HG03095 (cell line): ENCODE measurements around the gene GOLGA6A.
"Not testable (repeated sequence)": the region's sequence is repeated elsewhere in the genome, so short reads cannot be mapped to it uniquely, and the experiment has no call there.

Source experiments
- ATAC-seq: cut with Tn5 transposase; IDR thresholded peaks from one replicate; pipeline ENCODE4 v1.9.1; 2021; ENCODE audit warnings: moderate library complexity; ENCODE audit not compliant: unreplicated experiment

Gene GOLGA6A, protein sequence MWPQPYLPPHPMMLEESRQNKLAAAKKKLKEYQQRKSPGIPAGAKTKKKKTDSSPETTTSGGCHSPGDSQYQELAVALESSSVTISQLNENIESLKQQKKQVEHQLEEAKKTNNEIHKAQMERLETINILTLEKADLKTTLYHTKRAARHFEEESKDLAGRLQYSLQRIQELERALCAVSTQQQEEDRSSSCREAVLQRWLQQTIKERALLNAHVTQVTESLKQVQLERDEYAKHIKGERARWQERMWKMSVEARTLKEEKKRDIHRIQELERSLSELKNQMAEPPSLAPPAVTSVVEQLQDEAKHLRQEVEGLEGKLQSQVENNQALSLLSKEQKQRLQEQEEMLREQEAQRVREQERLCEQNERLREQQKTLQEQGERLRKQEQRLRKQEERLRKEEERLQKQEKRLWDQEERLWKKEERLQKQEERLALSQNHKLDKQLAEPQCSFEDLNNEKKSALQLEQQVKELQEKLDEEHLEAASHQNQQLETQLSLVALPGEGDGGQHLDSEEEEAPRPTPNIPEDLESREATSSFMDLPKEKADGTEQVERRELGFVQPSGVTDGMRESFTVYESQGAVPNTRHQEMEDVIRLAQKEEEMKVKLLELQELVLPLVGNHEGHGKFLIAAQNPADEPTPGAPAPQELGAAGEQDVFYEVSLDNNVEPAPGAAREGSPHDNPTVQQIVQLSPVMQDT

DNA sequence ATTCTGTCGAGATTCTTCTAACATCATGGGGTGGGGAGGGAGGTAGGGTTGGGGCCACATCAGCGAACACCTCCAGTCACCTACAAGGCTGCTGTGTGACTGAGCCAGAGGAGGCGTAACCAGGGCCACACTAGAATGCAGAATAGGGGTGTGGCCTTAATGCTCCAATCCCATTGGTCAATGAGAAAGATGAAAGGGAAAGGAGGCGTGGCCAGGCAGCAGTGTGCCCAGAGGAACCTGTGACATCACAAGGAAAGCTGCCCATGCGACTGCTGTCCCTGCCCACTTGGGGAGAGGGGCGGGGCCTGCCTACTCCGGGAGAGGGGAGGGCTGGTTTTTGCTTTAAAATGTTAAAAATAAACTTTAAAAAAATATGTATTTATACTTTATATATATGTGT is at the start of gene GOLGA6A:
Gene GOLGA6A (minus strand): TSS at position 101 of the 400 bp plus-strand sequence. CDS start 41 bp downstream, at position 60.
- ATAC-seq = not testable (repeated sequence)

DNA sequence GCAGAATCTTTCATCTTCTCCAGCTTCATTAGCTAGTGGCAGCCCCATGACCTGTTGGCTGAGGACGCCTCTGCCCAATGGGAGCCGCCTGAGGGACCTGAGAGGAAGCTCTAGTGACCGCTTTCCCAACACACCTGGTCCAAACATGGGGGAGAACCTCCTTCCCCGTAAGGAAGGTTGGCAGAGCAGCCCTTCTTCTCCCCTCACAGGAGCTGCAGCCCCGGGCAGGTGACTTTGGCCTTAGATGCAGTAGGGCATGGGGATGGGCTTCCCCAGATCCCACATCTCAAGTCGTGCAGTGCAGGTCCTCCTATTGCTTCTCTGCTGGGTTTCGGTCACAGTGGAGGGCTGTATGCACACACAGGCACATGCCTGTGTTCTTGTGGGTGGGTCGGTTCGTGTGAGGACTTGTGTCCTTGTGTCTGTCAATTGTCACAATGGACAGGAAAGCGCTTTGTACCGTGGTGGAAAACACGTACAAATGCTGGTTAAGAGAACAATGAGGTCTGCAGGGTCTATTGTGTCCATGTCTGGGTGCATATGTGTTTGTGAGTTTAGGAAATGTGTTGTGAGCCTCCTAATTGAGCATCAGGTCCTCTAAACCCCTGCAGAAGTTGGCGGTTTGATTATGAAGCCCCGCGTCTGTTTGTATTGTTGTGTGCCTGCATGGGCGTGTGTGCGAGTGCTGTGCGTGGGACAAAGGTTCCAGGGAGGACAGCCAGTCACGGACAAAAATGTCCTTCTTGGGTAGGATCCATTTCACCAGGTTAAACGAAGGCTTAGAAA is 49.5 kb upstream of the GOLGA6A start:
- no peak for ATAC-seq

DNA sequence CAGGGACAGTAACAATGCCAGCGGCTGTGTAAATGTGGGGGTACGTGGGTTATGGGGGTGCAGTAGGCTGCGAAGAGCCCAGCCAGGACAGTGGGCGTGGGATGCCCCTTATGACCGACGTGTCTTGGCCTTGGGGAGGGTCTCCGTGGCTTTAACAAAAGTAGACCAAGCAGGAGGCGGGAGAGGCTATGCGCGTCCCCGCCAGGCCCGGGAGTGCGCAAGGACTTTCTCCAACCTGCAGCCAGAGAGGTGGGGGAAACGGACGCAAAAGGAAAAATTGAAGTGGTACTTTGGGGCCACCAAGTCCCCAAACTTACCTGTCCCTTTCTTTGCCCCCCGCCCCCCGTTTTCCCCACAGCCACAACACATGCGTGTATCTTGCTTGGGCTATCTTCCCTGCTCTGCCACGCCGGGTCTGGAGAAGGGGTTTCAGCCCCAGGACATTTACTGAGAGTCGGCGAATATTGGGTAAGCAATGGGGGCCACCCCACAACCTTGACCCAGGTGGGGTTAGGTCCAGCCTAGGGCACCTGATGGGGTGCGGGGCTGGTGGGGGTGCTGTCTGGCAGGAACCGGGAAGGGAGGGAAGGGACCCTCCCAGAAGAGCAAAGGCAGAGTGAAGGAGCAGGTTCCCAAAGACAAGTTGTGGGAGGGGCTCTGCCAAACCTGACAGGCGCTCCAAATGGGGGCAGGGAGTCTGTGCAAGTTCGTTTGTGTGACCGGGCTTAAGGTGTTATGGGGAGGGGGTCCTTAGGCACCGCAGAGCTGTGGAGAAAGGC is 48.7 kb upstream of the GOLGA6A start:
- ATAC-seq = no peak

DNA sequence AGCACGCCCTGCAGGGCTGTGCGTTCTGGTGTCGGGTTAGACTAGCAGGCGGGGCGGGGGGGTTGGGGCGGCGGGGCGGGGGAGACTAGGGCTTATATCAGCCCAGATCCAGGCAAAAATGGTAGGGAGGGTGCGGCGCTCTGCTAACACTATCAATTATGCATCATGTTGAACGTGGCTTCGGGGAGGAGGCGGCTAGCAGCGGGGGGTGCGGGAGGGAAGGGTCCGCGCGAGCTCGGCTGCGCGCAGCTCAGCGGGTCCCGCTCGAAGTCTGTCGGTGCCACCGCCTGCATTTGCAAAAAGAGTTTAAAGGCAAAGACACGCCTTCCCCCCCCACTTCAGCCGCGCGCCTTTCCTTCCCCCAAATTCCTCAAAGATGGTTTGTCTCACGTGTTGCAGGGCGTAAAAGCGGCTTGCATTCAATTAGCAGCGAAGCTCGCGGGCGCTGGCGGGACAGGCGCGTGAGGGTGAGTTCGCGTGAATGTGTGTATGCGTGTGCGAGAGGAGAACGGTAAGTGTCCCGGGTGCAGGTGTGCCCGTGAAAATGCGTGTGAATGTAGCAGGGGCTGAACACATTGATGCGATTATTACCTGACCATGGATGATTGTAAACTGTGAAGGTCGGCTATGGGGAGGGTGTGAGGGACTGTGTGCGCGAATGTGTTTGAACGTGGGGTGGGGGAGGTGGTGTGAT is 48.0 kb upstream of the GOLGA6A start, which contains the start of gene ISLR2:
Gene ISLR2 (plus strand): TSS at position 432 of the 694 bp plus-strand sequence. CDS start 2,169 bp downstream, outside the sequence.
- no peak for ATAC-seq

DNA sequence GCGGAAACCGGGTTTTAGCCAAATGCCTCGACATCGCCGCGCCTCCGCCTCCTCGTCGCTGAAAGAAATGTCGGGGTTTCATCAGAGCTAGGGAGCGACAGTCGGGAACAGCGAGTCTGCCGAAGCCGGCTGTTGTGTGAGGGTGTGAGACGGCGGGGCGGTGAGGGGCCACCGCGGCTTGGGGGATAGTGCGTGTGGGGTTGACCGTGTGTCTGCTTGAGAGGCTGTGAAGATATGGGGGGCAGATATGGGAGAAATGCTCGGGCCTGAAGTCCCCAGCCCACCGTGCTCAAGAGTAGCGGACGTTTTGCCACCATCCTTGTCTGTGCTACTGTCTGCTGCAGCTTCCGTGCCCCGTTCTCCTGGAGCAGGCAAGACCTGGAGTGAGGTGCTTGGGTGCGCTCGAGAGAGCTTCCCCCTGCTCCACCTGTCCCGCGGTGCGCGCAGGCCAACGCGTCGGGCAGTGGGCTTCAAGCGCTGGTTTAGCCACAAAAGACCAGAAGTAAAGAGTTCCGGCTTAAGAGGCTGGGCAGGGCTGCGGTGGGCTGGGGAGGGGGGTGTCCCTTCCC is 47.3 kb upstream of the GOLGA6A start:
- ATAC-seq = no peak

DNA sequence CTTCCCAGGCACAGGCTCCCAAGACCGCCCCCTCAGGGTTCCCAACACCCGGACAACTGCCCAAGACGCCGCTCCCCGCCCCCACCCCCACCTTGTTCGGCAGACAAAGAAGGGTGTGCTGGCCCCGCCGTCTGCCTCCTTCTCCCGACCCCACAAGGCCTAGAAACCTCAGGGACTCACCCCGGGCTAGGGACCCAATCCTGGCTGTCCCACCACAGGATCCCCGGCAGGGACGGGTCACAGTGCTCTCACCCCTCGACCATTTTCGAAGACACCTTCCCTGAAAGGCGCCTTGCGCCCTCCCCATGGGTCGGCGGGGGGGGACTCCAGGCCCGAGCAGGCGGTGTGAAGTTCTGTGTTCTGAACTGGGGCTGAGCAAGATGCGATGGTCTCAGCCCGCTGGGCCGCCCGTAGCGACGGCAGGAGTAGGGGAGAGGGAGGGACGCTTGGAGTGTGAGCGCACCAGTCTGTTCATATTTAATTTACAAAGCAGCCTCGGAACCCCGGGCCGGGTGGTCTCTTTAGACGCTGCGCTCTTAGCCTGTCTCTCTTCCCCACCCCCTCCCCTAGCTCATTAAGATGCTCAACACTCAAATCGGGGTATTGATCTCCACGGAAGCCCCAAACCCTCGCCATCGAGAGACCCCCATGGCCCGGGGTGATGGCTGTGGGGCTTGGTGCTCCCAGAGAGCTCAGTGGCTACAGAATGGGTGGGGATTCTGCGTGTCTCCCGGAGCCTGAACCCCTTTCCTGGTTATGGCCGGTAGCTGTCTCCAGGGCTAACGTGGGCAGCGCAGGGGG is 46.6 kb upstream of the GOLGA6A start:
- no peak for ATAC-seq

DNA sequence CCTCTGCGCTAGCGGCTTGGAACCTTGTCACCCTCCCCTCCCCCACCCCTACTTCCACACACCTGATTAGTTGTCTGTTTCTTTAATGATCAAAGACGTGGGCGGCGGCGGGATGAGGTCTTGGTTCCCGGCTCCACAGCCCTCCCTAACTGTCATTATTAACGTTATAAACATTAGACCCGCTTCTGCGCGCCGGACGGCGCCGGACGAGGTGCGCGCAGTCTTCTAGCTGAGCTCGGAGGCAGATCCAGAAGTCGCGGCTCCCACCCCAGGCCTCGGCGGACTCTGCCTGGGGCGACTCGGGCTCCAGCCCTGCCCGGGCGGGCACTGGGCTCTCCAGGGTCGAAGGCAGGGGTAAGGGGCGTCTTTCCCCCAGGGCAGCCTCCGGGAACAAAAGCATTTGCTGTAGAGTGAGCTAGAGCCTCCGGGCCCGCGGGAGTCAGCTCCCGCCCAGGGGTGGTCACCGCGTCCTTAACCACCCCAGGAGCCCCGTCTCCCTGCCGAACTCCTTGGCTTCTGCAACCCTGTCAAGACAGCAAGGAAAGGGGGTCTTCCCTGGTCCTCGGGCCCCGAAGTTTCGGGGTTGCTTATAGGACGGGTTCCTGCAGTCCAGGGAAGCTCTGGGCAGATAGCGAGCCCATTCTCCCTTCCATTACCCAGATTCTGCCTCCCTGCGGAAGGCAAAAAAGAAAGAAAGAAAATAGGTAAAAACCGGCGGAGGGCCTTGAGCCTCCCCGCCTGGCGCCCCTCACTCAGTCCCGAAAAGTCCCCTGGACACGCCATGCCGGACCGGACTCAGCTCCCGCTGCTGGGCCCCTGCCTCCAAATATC is 45.8 kb upstream of the GOLGA6A start:
- no peak for ATAC-seq

DNA sequence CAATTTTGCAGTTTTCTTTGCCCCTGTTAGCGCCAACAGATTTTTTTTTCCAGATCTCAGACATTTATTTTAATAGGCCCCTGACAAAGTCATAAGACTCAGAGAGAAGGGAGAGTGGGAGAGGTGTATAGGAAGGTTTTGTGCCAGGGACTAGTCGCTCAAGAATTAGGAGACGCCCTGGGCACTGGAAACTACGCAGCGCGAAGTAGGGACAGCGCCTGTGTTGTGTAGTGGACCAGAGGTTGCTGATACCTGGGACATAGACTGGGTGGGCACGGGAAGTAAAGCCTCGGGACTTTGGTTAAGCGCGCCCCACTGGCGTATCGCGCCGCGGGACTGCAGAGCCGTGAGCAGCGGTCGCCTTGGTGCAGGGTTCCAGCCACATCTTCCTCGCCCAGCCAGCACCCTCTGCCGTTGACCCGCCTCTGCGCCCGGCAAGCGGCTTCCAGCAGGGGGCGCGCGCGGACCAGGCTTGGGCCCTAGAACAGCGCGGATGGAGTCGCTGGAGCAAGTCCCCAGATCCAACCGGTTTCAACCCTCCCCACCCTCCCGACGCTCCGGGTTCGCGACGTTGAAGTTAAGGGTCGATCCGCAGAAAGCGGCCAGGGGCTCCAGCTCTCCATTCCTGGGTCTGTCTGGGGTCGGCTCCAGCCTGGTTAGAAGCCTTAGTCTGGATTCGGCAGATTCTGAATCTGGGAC is 45.1 kb upstream of the GOLGA6A start:
- peak; percentile 70 for ATAC-seq

DNA sequence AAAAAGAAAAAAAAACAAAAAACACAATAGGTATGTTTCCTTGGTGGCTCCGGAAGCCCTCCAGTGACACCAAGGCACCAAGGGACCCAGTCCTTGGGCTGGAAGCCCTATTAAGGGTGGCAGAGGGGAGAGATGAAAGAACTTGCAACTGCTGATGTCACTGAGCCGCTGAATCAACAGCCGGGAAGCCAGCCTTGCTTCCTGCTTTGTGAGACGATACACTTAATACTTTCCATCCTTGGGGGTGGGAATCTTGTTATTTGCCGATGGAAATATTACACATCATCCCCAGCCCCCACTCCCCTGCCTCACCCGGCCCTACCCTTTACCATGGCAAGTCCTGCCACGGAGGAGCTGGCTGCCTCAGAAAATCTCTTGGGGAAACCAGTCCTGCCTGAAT is 42.4 kb upstream of the GOLGA6A start:
- ATAC-seq = no peak

DNA sequence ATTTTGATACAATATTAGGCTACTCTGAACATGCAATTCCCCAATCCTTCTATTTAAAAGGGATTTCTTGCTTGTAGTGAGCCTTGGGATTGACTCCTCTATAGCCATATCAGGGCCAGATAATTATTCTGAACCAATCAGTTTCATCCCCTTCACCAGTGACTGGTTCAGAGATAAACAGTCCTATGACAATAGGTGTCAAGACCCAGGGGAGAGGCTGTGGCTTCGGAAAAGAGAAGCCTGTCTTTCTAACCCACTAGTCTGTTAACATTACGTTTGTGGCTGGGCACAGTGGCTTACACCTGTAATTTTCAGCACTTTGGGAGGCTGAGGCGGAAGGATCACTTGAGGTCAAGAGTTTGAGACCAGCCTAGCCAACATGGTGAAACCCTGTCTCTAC is 41.8 kb upstream of the GOLGA6A start:
- no peak for ATAC-seq

DNA sequence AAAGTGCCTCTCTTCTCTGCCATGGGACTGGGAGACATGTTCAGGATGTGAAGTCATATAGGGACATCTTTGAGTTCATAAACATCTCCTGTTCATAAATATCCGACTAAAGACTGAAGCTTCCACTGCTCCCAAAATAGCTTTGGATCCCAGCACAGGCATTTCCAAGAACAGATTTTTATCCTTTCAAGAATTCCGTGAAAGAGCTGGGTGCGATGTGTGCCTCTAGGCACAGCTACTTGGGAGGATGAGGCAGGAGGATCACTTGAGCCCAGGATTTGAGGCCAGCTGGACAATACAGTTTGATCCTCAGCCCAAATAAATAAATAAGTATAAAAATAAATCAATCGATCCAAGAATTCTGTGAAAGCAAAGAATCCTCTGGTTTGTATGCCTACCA is 41.3 kb upstream of the GOLGA6A start:
- ATAC-seq = no peak

DNA sequence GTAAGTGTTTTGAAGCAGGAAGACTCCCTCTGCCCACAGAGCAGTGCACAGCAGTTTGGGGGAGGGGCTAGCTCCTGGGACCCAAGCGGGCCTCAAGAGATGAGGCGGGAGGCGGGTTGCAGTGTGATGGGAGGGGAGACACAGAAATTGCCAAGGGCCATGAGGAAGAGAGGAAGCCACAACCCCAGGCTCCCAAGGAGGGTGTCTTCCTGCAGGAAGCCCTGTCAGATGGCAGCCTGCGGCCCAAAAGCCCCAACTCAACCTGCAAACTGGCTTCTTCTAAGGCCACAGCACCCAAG is 40.7 kb upstream of the GOLGA6A start:
- ATAC-seq = no peak

DNA sequence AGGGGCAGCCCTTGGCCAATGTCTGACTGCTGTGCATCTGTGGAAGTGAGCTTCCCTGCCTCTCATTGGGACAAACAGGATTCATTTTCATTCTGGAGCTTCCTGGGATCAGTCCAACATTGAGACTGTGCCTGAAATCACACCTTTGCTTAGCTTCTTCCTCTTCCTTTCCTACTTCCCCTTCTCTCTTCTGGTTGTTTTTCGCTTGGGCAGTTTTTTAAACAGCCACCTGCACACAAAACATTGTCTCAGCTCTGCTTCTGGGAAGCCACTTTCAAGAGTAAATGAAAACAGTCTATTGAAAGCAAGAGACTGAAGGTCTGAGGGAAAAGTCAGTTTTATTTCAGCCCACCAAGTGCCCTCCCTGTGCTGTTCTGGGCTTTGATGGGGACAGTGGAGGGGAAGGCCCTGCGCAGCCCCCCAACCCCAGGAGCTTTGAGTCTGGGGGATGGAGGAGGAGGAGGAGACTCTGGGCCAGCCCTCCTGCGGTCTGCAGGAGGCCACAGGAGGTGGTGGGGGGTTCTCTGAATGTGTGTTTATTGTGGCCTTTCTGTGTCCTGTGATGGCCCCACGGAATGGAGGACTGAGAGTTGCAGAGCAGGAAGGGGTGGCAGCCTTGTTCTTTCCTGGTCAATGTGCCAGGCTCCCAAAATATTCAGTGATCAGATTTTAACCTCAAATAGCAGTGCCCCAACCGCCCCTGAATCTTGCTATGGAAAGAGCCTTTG is 40.2 kb upstream of the GOLGA6A start:
- ATAC-seq = no peak

DNA sequence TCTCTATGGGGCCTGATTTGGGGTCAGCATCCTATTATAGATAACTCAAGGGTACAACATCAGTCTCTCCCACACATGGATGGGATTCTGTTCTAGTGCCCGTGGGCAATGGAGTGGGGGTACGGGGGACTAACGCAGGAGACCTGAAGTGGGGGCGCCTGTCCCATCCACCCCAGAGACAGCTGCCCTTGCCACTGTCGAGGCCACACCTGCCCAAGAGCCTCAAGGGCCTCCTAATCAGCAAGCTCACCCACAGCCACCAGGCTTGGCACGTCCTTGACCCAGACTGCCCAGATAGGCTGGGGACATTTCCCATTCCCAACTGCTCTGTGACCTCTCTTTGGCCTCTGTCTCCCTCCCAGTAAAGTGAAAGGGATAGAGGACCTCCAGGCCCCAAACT is 39.5 kb upstream of the GOLGA6A start:
- ATAC-seq = no peak

DNA sequence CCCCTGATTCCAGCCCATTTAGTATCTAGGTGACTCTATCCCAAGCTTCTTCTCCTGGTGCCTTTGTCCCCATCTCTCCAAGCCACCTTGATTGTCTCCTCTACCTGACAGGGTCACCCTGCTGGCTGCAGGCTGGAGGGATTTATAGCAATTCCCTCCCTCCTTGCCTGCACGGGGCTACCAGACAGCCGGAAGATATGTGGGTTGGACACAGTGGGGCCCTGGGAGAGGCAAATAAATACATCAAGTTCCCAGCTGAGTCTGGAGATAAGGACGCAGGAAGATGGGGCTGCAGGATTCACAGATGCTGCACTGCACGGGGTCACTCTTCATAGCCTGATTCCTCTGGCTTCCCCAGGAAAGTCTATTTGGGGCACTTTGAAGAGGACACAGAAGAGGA is 38.7 kb upstream of the GOLGA6A start:
- no peak for ATAC-seq

DNA sequence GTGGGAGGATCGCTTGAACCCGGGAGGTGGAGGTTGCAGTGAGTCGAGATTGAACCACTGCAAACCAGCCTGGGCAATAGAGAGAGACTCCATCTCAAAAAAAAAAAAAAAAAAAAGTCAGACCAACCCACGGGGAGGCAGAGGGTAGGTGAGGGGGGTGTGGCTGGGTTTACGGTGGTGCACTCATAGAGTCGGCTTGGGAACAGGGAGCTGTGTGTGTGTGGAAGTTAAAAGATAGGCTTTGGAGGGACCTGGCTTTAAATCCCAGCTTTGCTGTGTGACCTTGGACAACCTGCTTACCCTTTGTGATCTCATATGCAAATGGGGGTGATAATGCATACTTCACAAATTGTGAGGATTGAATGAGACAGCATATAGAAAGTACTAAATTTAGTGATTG is 38.1 kb upstream of the GOLGA6A start:
- no peak for ATAC-seq

DNA sequence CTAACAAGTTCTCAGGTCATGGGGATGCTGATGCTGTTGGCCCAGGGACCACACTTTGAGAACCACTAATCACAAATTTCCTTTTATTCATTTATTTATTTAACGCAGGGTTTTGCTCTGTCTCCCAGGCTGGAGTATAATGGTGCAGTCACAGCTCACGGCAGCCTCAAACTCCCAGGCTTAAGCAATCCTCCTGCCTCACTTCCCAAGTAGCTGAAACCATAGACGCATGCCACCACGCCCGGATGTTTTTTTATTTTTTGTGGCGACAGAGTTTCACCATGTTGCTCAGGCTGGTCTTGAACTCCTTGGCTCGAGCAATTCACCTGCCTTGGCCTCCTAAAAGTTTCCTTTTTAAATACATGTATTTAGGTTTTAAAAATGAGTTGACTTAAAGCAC is 27.4 kb upstream of the GOLGA6A start:
- ATAC-seq = no peak
